Measurements from ENCODE around the gene AHCYL2.

- no peak for TF ChIP-seq CEBPB (IDR thresholded peaks at IDR 0.05; ENCODE audit: low read depth)
- no peak for TF ChIP-seq CTCF (IDR thresholded peaks at IDR 0.05 in 2 of 3, conservative IDR thresholded peaks at IDR 0.05 in 1 of 3; ENCODE audit: borderline replicate concordance in 1 of 3, insufficient read depth in 1 of 3, low read depth in 2 of 3, low read length in 2 of 3)
Measured at GRCh38 chr7:129228633-129229032, 3.8 kb downstream of the AHCYL2 start.

All from HCT116 (cell line).